CD4-positive, alpha-beta T cell (primary cell): ENCODE data around the gene PLEKHA4. TPM values are rescaled to one million over a fixed set of nuclear protein-coding genes. Genes with fewer than 3 reads are reported as not detected.

Experiments used
- ATAC-seq: fragments of 200-7000 bp; cut with Tn5 transposase; one replicate; pipeline ENCODE4 v1.10.0; 2022; ENCODE audit warnings: mild to moderate bottlenecking; ENCODE audit not compliant: poor library complexity
- CTCF ChIA-PET: fragments of 350-600 bp; sonication (Branson Sonifier 250); formaldehyde crosslinking; loops from one replicate; lab custom pipeline; 2021; ENCODE audit warnings: antibody characterized with exemption, inconsistent platforms; lab: Charles Lee
- POLR2A ChIA-PET: fragments of 350-600 bp; sonication (Branson Sonifier 250); formaldehyde crosslinking; loops from one replicate; lab custom pipeline; 2021; ENCODE audit warnings: antibody characterized with exemption, inconsistent platforms; lab: Charles Lee
- DNase-seq, 14 experiments: peaks; one replicate each; pipeline ENCODE4 v3.0.0-alpha.2; 2013 to 2020; ENCODE audit warnings: mixed read lengths in 2 of 14
- H3K27ac ChIP-seq, 2 donors: one replicate each; pipeline versions ENCODE4 v1.5.1 to v1.7.0; 2013; ENCODE audit warnings: low read length in 2 of 2, low read depth in 1 of 2, mild to moderate bottlenecking in 1 of 2
- H3K27me3 ChIP-seq, 2 experiments: 1 replicate in 1 of 2; 2 replicates in 1 of 2; pipeline versions ENCODE4 v1.6.1 to v1.7.0; 2013; ENCODE audit warnings: low read length in 2 of 2, control low read depth in 1 of 2, mild to moderate bottlenecking in 1 of 2, moderate library complexity in 1 of 2; ENCODE audit not compliant: insufficient read depth in 2 of 2, control insufficient read depth in 1 of 2
- H3K36me3 ChIP-seq: one replicate; pipeline ENCODE4 v1.6.1; 2013; ENCODE audit warnings: low read length, control low read depth; ENCODE audit not compliant: insufficient read depth
- H3K4me1 ChIP-seq: one replicate; pipeline ENCODE4 v1.6.1; 2013; ENCODE audit warnings: low read length, control low read depth; ENCODE audit not compliant: insufficient read depth
- H3K4me3 ChIP-seq: one replicate; pipeline ENCODE4 v1.5.1; 2013; ENCODE audit warnings: mild to moderate bottlenecking, low read length, moderate library complexity
- H3K9me3 ChIP-seq, 2 experiments: 1 replicate in 1 of 2; 2 replicates in 1 of 2; pipeline versions ENCODE4 v1.6.1 to v1.7.0; 2013; ENCODE audit warnings: low read length in 2 of 2, mild to moderate bottlenecking in 2 of 2, control low read depth in 1 of 2, moderate library complexity in 1 of 2; ENCODE audit not compliant: control insufficient read depth in 1 of 2, insufficient read depth in 1 of 2
- H3K27ac Mint-ChIP-seq: one replicate; pipeline ENCODE4 v1.8.0; 2020; ENCODE audit warnings: mixed read lengths
- H3K27me3 Mint-ChIP-seq: one replicate; pipeline ENCODE4 v1.8.0; 2021; ENCODE audit warnings: mixed read lengths
- H3K36me3 Mint-ChIP-seq: one replicate; pipeline ENCODE4 v1.8.0; 2021; ENCODE audit warnings: low read depth, mixed read lengths
- H3K4me1 Mint-ChIP-seq: one replicate; pipeline ENCODE4 v1.8.0; 2021; ENCODE audit warnings: low read depth, mixed read lengths
- H3K4me3 Mint-ChIP-seq: one replicate; pipeline ENCODE4 v1.8.0; 2020; ENCODE audit warnings: mild to moderate bottlenecking, mixed read lengths
- H3K9me3 Mint-ChIP-seq: one replicate; pipeline ENCODE4 v1.8.0; 2020; ENCODE audit warnings: mixed read lengths
- CTCF ChIP-seq: fragments of 200-600 bp; IDR thresholded peaks from one replicate; pipeline ENCODE4 v1.8.0; 2022; ENCODE audit warnings: antibody characterized with exemption, mild to moderate bottlenecking
- intact Hi-C, 2 experiments: fragments of 100-400 bp; cut with DNase I in 1 of 2; cut with micrococcal nuclease in 1 of 2; formaldehyde crosslinking; loops; one replicate each; pipeline versions ENCODE4 v1.15.1 to v1.9.0; 2023 to 2025; cut with DNase I, micrococcal nuclease
- total RNA-seq, 174 experiments: library from RNA in 2 of 174; stranded (reverse) in 2 of 174; gene quantifications; one replicate each; pipeline ENCODE4 v1.2.3 and lab custom pipeline; 2021 to 2026

Gene PLEKHA4
- total RNA-seq, 2 experiments from 2014 or later: 1.4 to 2.7 TPM

DNA sequence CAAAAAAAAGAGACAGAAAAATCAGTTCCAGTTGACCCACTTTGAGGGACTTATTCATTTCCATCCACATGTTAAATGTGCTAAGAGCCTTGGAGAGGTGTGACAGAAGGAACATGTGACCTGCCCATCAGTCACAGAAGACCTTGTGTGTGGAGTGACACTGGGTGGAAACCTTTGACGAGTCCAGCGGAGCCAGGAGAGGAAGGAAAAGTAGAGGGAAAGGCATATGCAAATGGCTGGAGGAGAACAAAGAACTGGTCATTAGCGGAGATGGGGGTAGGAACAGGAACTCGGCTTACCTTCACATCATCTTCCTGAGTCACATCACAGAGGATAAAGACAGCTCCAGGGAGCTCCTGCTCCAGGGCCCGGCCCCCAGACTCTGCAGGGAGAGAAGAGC, 34.4 kb downstream of the PLEKHA4 start:
- intact Hi-C loops: no loop called here
- POLR2A ChIA-PET: no interaction called here
- CTCF ChIA-PET: no interaction called here
- ATAC-seq (no peak), DNase-seq (no peak)
- H3K27me3 ChIP-seq: peaks cover 0 to 6% of the 10 kb centered on the region in 2 experiments
- no peak overlapping the region for H3K4me3 ChIP-seq
- peaks cover 22% of the 10 kb centered on the region for H3K4me1 Mint-ChIP-seq
- H3K27ac ChIP-seq: no peak overlapping the region
- H3K4me3 Mint-ChIP-seq: peak overlapping the region; percentile 71
- H3K9me3 ChIP-seq: no peaks in the 10 kb centered on the region
- H3K36me3 Mint-ChIP-seq: no peaks in the 10 kb centered on the region
- H3K27ac Mint-ChIP-seq: no peak overlapping the region
- H3K4me1 ChIP-seq: peaks cover 23% of the 10 kb centered on the region
- peaks cover 13% of the 10 kb centered on the region for H3K27me3 Mint-ChIP-seq
- no peaks in the 10 kb centered on the region for H3K9me3 Mint-ChIP-seq
- no peak for TF ChIP-seq CTCF
- H3K36me3 ChIP-seq: no peaks in the 10 kb centered on the region

- no peak for TF ChIP-seq CTCF
- peaks cover 23% of the 10 kb centered on the region for H3K4me1 ChIP-seq
- no peaks in the 10 kb centered on the region for H3K36me3 ChIP-seq
- no peak overlapping the region for H3K4me3 ChIP-seq
- H3K9me3 ChIP-seq: no peaks in the 10 kb centered on the region
- peaks cover 0 to 6% of the 10 kb centered on the region in 2 experiments for H3K27me3 ChIP-seq
- H3K4me3 Mint-ChIP-seq: no peak overlapping the region
- ChIA-PET CTCF (no interaction called here), POLR2A (no interaction called here)
- intact Hi-C loops: no loop called here
- H3K27ac Mint-ChIP-seq: no peak overlapping the region
- H3K27me3 Mint-ChIP-seq: peaks cover 13% of the 10 kb centered on the region
- no peak for ATAC-seq
- peaks cover 22% of the 10 kb centered on the region for H3K4me1 Mint-ChIP-seq
- H3K9me3 Mint-ChIP-seq: no peaks in the 10 kb centered on the region
- H3K36me3 Mint-ChIP-seq: no peaks in the 10 kb centered on the region
- H3K27ac ChIP-seq: no peak overlapping the region
- DNase-seq: no peak
These were observed 35.4 kb downstream of the PLEKHA4 start for GRCh38 chr19:48833049-48833448.

GRCh38 chr19:48830965-48831364, 37.5 kb downstream of the PLEKHA4 start:
- no peak overlapping the region for H3K27ac ChIP-seq
- H3K27ac Mint-ChIP-seq: no peak overlapping the region
- H3K27me3 ChIP-seq: no peaks in the 10 kb centered on the region
- no peak overlapping the region for H3K4me3 ChIP-seq
- peaks cover 10% of the 10 kb centered on the region for H3K4me1 Mint-ChIP-seq
- CTCF ChIA-PET: interaction anchor here (0.8 to 1.2 kb wide), 3 partner anchors 11 to 140 kb away, joined by 3 to 5 read pairs (median 3); no protein-coding TSS in a partner anchor
- H3K27me3 Mint-ChIP-seq: peaks cover 6% of the 10 kb centered on the region
- POLR2A ChIA-PET: interaction anchor here (0.7 to 2.1 kb wide), 2 partner anchors 14 to 36 kb away, joined by 4 to 7 read pairs; no protein-coding TSS in a partner anchor
- no peak for TF ChIP-seq CTCF
- peaks cover 0 to 4% of the 10 kb centered on the region in 2 experiments for H3K9me3 ChIP-seq
- DNase-seq (no peak), ATAC-seq (no peak)
- intact Hi-C loops: no loop called here
- H3K4me3 Mint-ChIP-seq: no peak overlapping the region
- H3K36me3 ChIP-seq: no peaks in the 10 kb centered on the region
- no peaks in the 10 kb centered on the region for H3K9me3 Mint-ChIP-seq
- peaks cover 8% of the 10 kb centered on the region for H3K4me1 ChIP-seq
- no peaks in the 10 kb centered on the region for H3K36me3 Mint-ChIP-seq
